ENCODE results near the gene RNF14.
"Not testable (repeated sequence)": the region's sequence is repeated elsewhere in the genome, so short reads cannot be mapped to it uniquely, and the experiment has no call there.

The RNF14 gene

DNA sequence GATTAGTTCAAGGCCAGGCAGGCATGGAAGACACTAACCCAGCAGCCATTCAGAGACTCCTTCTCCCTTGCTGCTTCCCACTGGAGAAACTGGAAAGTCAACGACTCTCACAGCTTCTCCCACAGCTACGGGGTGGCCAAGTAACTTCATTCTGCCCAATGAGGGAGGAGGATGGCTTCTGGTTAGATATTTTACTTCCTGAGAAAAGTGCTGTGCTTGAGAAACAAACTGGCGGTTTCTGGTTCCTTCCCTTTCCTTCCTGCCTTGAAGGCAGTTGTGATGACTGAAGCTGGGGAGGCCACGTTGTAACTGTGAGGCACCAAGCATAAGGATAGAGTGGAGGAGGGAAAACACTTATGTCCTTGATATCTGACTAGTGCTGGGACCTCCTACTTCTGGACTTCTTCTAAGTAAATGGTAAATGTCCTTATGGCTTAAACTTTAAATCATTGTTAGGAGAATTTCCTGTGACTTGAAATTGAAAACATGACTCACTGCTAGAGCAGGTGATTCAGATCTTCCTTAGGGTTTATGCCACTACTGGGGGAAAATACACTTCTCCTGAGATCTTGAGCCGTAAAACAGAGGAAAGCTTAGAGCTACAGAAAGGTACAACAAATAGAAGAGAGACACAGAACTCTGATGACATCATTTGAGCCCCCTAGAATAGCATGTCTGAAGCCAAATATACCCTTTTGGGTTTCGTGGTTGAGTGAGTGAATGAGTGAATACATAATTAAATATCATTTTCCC, 47.1 kb downstream of the RNF14 start:
- peak; percentile 65 for DNase-seq (ENCODE audit: low spot score)

DNA sequence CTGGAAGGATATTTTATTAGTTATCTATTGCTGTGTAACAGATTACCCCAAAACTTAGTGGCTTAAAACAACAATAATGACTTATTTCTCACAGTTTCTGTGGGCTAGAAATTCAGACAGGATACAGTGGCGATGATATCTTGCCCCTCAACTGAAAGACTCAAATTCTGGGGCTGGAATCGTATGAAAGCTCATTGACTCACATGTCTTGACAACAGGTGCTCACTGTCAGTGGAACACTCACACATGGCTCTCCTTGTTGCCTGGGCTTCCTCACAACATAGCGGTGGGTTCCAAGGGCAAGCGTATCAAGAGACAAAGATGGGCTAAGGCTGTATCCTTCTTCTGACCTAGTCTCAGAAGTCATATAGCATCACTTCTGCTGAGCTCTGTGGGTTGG, 47.7 kb downstream of the RNF14 start:
- peak; percentile 67 for DNase-seq (ENCODE audit: low spot score)

DNA sequence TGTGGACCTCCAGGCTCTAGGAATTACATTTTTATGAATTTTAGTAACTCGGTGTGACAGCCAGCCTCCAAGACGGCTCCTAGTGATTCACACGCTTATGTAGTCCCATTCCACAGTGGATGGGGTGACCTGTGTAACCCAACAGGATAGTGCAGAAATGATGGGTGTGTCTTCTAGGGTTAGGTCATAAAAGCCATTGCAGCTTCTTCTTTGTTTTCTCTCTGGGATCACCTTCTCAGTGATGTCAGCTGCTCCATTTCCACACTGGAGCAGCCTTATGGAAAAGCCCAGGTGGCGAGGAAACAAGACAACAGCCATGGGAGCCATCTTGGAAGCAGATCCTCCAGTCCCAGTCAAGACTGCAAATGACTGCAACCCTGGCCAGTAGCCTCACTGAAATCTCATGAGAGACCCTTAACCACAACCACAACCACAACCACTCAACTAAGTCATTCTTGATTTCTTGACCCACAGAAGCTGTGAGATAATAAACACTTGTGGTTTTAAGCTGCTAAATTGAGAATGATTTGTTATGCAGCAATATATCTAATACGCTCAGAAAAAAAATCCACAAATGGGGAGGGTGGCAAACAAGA, 49.0 kb downstream of the RNF14 start:
- DNase-seq (ENCODE audit: low spot score) = peak; percentile 38

DNA sequence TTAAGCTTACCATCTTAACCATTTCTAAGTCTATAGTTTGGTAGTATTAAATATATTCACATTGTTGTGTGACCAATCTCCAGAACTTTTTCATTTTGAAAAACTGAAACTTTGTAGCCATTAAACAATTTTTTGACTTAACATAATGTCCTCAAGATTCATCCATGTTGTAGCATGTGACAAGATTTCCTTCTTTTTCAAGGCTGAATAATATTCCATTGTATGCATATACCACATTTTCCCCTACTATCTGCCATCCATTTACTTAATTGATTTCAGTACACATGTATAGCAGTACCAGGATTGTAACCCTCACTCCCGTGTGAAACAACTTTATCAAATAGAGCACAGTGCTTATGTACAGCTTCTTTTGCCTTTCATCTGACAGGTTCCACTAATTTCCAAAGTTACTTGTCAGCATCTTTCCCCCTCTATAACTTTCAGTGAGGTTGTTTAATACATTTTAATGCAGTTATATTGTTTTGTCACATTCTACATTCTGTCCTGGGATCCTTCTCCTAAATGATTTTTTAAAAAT, 51.3 kb downstream of the RNF14 start:
- no peak for DNase-seq (ENCODE audit: low spot score)

DNA sequence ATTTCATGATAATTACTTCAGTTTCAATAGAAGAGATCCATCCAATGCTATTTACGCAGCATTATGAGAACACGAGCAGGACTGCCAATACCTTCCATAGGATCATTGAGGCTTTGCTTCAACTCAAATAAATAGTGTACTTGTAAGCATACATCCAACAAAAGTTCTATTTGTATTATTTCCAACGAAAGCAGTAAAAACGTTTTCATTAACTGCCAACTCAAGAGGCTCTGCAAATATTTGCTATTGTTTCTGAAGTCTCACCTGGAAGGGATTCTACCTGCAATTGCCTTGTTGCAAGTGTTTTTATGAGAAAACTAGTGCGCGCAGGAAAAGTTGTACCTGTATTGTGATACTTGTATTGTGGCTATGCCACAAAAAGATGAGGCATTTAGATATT, 54.9 kb downstream of the RNF14 start:
- no peak for DNase-seq (ENCODE audit: low spot score)

DNA sequence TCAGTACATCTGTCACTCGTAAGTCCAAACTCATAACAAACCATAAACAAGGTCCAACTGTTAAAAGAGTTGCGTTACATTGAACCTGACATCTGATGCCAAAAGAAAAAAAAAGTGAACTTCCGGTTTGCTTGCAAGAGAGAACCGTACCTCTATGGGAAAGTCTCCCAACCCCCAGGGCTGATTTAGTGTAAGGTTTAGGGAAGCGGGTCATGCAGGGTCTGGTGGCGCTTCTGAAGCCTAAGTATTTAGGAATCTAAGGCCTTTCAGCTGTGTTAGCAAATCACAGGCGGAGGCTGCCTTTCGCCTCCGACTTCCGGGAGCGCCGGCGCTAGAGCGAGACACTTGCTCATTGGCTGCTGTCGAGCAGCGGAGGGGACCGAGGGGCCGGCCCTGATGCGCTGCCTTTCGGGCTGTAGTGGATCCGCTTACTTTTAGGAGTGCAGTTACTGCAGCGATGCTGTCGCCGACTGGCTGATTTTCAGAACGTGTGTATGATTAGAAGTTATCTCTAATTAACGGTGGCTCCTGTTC, 55.9 kb downstream of the RNF14 start:
- DNase-seq (ENCODE audit: low spot score) = peak; percentile 82

DNA sequence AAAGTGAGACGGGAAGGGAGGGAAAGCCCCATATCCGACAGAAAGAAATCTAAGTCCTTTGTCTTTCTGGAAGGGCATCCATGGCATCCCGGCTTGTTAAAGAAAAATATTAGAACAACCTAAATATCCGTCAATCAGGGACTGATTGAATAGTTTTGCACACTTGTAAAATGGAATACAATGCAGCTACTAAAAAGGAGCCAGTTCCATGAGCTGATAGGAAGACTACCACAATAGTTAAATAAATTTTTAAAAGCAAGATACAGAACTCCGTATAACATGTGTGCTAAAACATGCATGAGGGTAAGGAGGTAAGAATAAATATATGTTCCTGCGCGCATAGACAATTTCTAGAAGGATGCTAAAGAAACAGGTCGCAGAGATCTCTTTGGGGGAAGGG, 56.7 kb downstream of the RNF14 start:
- no peak for DNase-seq (ENCODE audit: low spot score)

DNA sequence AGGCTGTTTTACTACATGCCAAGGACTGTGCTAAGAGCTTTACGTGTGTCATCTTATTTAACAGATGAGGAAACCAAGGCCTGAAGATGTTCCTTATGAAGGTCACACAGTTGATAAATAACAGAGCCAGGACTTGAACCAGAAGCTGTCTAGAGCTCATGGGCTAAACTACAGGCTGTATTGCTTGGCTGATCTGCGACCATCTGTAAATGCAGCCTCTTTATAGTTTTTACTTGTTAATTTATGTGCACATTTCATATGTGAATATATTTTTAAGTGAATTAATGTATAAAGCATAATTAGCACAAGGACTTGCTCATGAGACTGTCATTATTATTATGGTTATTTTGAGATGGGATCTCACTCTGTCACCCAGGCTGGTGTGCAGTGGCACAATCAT, 63.2 kb downstream of the RNF14 start:
- DNase-seq (ENCODE audit: low spot score) = no peak

DNA sequence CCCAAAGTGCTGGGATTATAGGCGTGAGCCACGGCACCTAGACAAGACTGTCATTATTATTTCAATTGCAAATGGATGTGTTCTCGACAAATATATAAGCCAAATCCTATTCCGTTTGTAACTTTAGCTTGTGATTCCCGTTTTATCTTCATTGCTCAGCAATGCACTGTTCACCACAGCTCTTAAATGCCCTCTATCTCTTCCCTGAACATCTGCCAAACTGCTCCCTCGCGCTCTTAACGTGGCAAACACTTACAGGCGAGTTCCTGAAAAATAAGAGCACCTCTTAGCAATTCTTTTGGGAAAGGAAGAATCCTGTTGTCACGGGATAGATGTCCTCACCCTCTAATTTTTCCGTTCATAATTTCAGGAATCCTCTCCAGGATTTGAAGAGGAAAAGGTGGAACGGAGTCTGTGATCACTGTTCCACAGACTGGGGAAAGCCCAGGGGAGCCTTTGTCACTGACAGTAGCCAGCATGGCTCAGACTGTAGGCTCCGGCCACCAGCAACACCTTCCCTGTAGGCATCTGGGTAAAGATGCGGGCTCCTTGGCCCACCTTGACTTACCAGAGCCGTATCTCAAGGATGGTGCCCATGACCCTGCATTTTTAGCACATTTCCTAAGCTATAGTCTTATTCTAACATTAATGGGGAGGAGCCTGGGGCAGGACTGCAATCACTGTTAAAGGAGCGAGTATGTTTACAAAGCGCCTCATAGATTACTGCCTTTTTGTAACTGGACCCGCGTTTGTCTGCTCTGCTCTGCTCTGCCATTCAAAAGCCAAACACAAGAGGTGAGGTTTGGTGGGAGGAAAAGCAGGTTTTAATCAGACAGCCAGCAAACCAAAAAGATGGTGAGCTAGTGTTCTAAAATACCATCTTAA, 64.1 kb downstream of the RNF14 start:
- DNase-seq (ENCODE audit: low spot score) = no peak

DNA sequence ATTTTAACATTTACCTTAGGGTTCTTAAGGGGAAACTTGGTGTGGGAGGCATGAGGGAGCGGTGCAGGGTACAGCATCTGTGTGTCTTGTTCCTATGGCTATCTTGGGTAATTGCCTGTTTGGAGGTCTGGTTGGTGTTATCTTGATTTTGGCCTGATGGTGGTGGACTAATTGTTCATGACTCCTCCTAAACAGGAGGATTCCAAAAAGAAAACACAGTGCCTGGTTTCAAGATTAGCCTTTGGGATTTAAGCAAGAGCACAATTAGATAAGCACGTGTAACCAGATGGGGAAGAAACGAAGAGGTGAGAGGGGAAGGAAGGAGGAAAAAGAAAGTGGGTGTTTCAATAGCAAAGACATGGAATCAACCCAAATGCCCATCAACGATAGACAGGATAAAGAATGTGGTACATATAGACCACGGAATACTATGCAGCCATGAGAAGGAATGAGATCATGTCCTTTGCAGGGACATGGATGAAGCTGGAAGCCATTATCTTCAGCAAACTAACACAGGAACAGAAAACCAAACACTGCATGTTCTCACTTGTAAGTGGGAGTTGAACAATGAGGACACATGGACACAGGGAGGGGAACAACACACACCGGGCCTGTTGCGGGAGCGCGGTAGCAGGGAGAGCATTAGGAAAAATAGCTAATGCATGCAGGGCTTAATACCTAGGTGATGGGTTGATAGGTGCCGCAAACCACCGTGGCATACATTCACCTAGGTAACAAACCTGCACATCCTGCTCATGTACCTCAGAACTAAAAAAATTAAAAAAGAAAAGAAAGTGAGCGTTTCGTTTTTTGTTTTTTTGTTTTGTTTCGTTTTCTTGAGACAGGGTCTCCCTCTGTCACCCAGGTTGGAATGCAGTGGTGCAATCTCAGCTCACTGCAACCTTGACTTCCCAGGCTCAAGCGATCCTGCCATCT, 65.0 kb downstream of the RNF14 start:
- not testable (repeated sequence) for DNase-seq (ENCODE audit: low spot score)

DNA sequence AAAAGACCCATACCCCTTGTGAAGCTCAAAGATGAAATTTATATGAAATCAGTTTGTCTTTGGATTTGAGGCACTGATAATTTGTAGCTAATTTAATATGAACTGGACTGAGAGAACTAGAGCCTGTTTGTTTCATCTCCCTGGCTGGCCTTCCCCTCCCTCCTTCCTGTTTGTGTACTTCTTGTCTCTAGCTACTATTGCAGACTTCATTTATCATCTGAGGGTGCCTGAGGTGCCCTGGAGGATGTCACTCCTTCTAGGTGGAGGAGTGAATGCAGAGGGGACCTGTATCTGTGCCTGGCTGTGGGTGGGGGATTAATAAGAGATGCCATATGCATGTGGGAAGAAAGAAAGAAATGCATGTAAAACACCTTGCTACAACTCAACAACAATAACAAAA, 66.1 kb downstream of the RNF14 start:
- DNase-seq (ENCODE audit: low spot score) = no peak

DNA sequence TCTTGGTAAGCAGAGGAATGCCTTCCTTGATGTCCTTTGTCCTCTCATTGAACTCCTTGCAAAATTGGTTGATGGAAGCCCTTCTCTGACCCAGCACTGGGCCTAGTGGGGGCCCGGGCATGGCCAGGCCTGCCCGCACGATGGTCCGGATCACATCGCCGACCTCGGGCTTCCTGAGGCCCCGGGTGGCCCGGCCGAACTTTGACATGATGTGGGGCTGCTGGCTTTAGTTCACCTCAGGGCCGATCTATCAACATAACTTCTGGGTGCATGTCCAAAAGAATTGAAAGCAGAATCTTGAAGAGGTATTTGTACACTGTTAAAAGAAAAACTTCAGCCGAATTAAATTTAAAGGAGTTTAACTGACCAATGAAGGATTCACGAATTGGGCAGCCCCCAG, 68.0 kb downstream of the RNF14 start:
- no peak for DNase-seq (ENCODE audit: low spot score)

DNA sequence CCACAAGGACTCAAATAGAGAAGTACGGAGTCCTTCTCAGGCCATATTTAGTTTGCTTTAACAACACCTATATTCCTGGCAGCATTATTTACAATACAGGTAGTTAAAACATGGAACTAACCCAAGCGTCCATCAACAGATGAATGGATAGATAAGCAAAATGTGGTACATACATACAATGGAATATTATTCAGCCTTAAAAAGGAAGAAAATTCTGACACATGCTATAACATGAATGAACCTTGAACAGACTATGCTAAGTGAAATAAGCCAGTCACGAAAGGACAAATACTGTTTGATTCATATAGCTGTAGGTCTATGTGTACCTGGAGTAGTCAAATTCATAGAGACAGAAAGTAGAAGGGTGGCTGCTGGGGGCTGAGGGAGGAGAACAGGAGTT, 68.7 kb downstream of the RNF14 start:
- DNase-seq (ENCODE audit: low spot score) = not testable (repeated sequence)

DNA sequence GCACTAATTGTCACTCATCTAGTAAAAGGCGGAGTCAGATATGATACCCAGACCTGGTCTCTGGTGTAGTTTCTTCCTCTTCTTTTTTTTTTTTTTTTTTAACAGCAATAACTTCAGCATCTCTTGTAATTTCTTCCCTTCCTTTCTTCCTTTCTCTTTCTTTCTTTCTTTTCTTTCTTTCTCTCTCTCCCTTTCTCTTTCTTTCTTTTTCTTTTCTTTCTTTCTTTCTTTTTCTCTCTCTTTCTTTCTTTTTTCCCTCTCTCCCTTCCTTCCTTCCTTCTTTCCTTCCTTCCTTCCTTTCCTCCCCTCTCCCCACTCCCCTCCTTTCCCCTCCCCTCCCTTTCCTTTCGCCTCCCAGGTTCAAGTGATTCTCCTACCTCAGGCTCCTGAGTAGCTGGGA, 69.8 kb downstream of the RNF14 start:
- DNase-seq (ENCODE audit: low spot score) = no peak

All from CD4-positive, alpha-beta T cell treated with Interleukin-15 for 4 hours (primary cell).